Gastrocnemius medialis (tissue), 4 donors: ENCODE measurements around the gene IFT22. TPM values are rescaled to one million over a fixed set of nuclear protein-coding genes. Genes with fewer than 3 reads are reported as not detected.
"Not testable (repeated sequence)": the region's sequence is repeated elsewhere in the genome, so short reads cannot be mapped to it uniquely, and the experiment has no call there.

Source experiments
- ATAC-seq, 2 donors: fragments of 150-250 bp; one replicate each; pipeline ENCODE4 v1.9.1; 2016
- DNase-seq, 2 donors: peaks; one replicate each; pipeline ENCODE4 v3.0.0-alpha.2; 2019
- H3K27ac ChIP-seq, 4 donors: fragments of 200-600 bp; sonication (generic); 1 replicate in 1 of 4; 2 replicates in 3 of 4; pipeline ENCODE4 v1.5.1; 2016 to 2018; ENCODE audit warnings: mild to moderate bottlenecking in 2 of 4, moderate library complexity in 1 of 4
- H3K27me3 ChIP-seq, 3 donors: fragments of 200-600 bp; sonication (generic) in 2 of 3; 1 replicate in 1 of 3; 2 replicates in 2 of 3; pipeline versions ENCODE4 v1.5.1 to v1.6.0; 2016 to 2019; ENCODE audit warnings: mild to moderate bottlenecking in 1 of 3, moderate library complexity in 1 of 3
- H3K36me3 ChIP-seq, 2 donors: fragments of 200-600 bp; sonication (generic) in 1 of 2; one replicate each; pipeline ENCODE4 v1.5.1; 2017 to 2018
- H3K4me1 ChIP-seq, 2 donors: fragments of 200-600 bp; sonication (generic) in 1 of 2; one replicate each; pipeline ENCODE4 v1.5.1; 2016 to 2017; ENCODE audit warnings: mild to moderate bottlenecking in 2 of 2
- H3K4me3 ChIP-seq, 4 donors: fragments of 200-600 bp; sonication (generic) in 3 of 4; 1 replicate in 1 of 4; 2 replicates in 3 of 4; pipeline ENCODE4 v1.5.1; 2016 to 2019; ENCODE audit warnings: mild to moderate bottlenecking in 2 of 4
- H3K9me3 ChIP-seq, 3 donors: fragments of 200-600 bp; sonication (generic) in 2 of 3; 1 replicate in 1 of 3; 2 replicates in 2 of 3; pipeline ENCODE4 v1.5.1; 2016 to 2019
- CTCF ChIP-seq, 5 experiments: fragments of 450-650 bp in 3 of 5; fragments of 200-600 bp in 2 of 5; sonication (generic) in 2 of 5; IDR thresholded peaks in 4 of 5; conservative IDR thresholded peaks in 1 of 5; 1 replicate in 4 of 5; 2 replicates in 1 of 5; pipeline ENCODE4 v1.5.1; 2016 to 2019; ENCODE audit warnings: antibody characterized with exemption in 5 of 5, mild to moderate bottlenecking in 3 of 5, moderate library complexity in 3 of 5
- POLR2A ChIP-seq, 2 donors: fragments of 450-650 bp; IDR thresholded peaks; one replicate each; pipeline ENCODE4 v1.6.1; 2017; ENCODE audit warnings: antibody characterized with exemption in 2 of 2, mild to moderate bottlenecking in 2 of 2, moderate library complexity in 2 of 2
- in situ Hi-C, 4 donors: fragments of 200-750 bp; cut with MboI; loops; one replicate each; pipeline versions ENCODE4 v1.15.0 to v1.8.0; 2017; ENCODE audit warnings: low sequenced_read_pairs in 4 of 4
- intact Hi-C: fragments of 100-400 bp; cut with DNase I; formaldehyde crosslinking; loops from one replicate; pipeline ENCODE4 v1.15.1; 2023; ENCODE audit warnings: low total_unique reads
- total RNA-seq, 4 donors: library from RNA; depleted of rRNA; stranded (reverse); fragments of >200 nt; gene quantifications; one replicate each; pipeline versions ENCODE4 v1.1.0 to v1.2.3, GENCODE V29; 2016

Gene IFT22
- total RNA-seq, 4 donors from 2014 or later: 13.4 to 32.3 (median 28.9) TPM

GRCh38 chr7:101294832-101295121 is 26.8 kb downstream of the IFT22 start:
- intact Hi-C loops: no loop called here
- H3K36me3 ChIP-seq: no peaks in the 10 kb centered on the region
- no peaks in the 10 kb centered on the region for H3K9me3 ChIP-seq
- peaks cover 32 to 49% (median 43%) of the 10 kb centered on the region in 3 donors for H3K27me3 ChIP-seq
- no peak overlapping the region for H3K27ac ChIP-seq
- no peaks in the 10 kb centered on the region for H3K4me1 ChIP-seq
- H3K4me3 ChIP-seq: no peak overlapping the region
- no peak for TF ChIP-seq POLR2A (IDR thresholded peaks at IDR 0.05)
- TF ChIP-seq CTCF (IDR thresholded peaks at IDR 0.05 in 4 of 5, conservative IDR thresholded peaks at IDR 0.05 in 1 of 5): no peak
- in situ Hi-C loops: no loop called here
- no peak for DNase-seq
- no peak for ATAC-seq

- H3K4me3 ChIP-seq: no peak overlapping the region
- H3K36me3 ChIP-seq: no peaks in the 10 kb centered on the region
- no peaks in the 10 kb centered on the region for H3K9me3 ChIP-seq
- no peak overlapping the region for H3K27ac ChIP-seq
- no peak for TF ChIP-seq POLR2A (IDR thresholded peaks at IDR 0.05)
- no peak for TF ChIP-seq CTCF (IDR thresholded peaks at IDR 0.05 in 4 of 5, conservative IDR thresholded peaks at IDR 0.05 in 1 of 5)
- no peaks in the 10 kb centered on the region for H3K4me1 ChIP-seq
- intact Hi-C loops: no loop called here
- ATAC-seq (no peak), DNase-seq (no peak)
- in situ Hi-C loops: no loop called here
- peaks cover 26 to 46% (median 38%) of the 10 kb centered on the region in 3 donors for H3K27me3 ChIP-seq
These were observed 27.4 kb downstream of the IFT22 start for GRCh38 chr7:101294039-101294831.

GRCh38 chr7:101293069-101294021 is 28.3 kb downstream of the IFT22 start:
- H3K27ac ChIP-seq, H3K9me3 ChIP-seq, H3K36me3 ChIP-seq, H3K4me3 ChIP-seq, ATAC-seq, H3K4me1 ChIP-seq, intact Hi-C loops, in situ Hi-C loops, DNase-seq: not testable (repeated sequence)
- H3K27me3 ChIP-seq: peaks cover 18 to 38% (median 29%) of the 10 kb centered on the region in 3 donors

GRCh38 chr7:101292566-101292965 is 29.0 kb downstream of the IFT22 start:
- H3K4me3 ChIP-seq, DNase-seq, H3K27ac ChIP-seq, ATAC-seq, in situ Hi-C loops, intact Hi-C loops, H3K9me3 ChIP-seq, H3K4me1 ChIP-seq, H3K36me3 ChIP-seq: not testable (repeated sequence)
- H3K27me3 ChIP-seq: peaks cover 11 to 36% (median 21%) of the 10 kb centered on the region in 3 donors

GRCh38 chr7:101290186-101291037 is 31.2 kb downstream of the IFT22 start:
- H3K4me1 ChIP-seq, H3K9me3 ChIP-seq, H3K36me3 ChIP-seq, in situ Hi-C loops, H3K27ac ChIP-seq, H3K4me3 ChIP-seq, intact Hi-C loops: not testable (repeated sequence)
- DNase-seq (peak in 1 of 2 donors; percentile 27), ATAC-seq (peak in 1 of 2 donors; percentile 70)
- peaks cover 6 to 24% (median 11%) of the 10 kb centered on the region in 3 donors for H3K27me3 ChIP-seq
- peak in 4 of 5 experiments; percentile 37 to 78 (median 55) for TF ChIP-seq CTCF (IDR thresholded peaks at IDR 0.05 in 4 of 5, conservative IDR thresholded peaks at IDR 0.05 in 1 of 5)

GRCh38 chr7:101289687-101290086 is 31.9 kb downstream of the IFT22 start:
- ATAC-seq, DNase-seq, H3K4me3 ChIP-seq, intact Hi-C loops, H3K4me1 ChIP-seq, H3K36me3 ChIP-seq, H3K27ac ChIP-seq, H3K9me3 ChIP-seq: not testable (repeated sequence)
- in situ Hi-C loops: loop anchor here in 1 of 4 donors (10.0 kb wide), 1 partner anchor 145 kb away; no protein-coding TSS in a partner anchor
- H3K27me3 ChIP-seq: peaks cover 6 to 21% (median 11%) of the 10 kb centered on the region in 3 donors
